AG04449 (cell line): ENCODE data around the gene ZNF3.

ENCODE experiments used
- CTCF ChIA-PET: fragments of 350-600 bp; formaldehyde crosslinking; extraction: SDS; loops from one replicate; lab custom pipeline; 2021; ENCODE audit warnings: antibody characterized with exemption; lab: Yijun Ruan, JAX
- POLR2A ChIA-PET: fragments of 400-600, 350-600 bp; formaldehyde crosslinking; extraction: SDS; loops from one replicate; lab custom pipeline; 2020; ENCODE audit warnings: antibody characterized with exemption, inconsistent platforms; lab: Yijun Ruan, JAX
- DNase-seq: peaks from one replicate; pipeline ENCODE4 v3.0.0-alpha.2; 2010; ENCODE audit warnings: low read depth, low spot score
- H3K4me3 ChIP-seq: 2 replicates; pipeline ENCODE4 v1.5.1; 2011; ENCODE audit warnings: low read depth, mild to moderate bottlenecking, control low read depth, low read length
- TF ChIP-seq, protein P1 (sequence below): IDR thresholded peaks from one replicate; pipeline ENCODE4 v1.5.1; 2011; ENCODE audit warnings: mild to moderate bottlenecking, moderate library complexity, low read length, control low read depth, inconsistent platforms; ENCODE audit not compliant: insufficient read depth; ENCODE audit errors: missing control alignments

The ZNF3 gene

DNA sequence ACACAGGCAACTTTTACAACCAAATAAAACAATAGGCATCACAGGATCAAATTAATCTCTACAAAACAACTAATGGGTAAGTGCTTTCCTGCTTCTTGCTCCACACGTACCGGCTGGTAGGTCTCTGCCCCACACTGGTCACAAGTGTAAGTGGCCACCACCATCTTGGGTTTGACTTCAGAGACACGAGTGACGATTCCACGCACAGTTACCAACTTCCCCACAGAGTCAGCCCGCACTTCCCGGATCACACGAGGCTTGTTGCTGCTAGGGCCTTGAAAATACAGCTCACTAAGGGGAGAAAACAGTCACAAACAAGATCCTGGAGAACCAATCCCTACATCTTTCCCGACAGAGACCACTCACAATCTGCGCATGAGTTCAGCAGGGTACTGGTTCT, 17.4 kb upstream of the ZNF3 start:
- ChIA-PET CTCF (interaction anchor here (0.6 to 2.1 kb wide), 2 partner anchors 9 to 105 kb away, joined by 3 to 10 read pairs; no protein-coding TSS in a partner anchor), POLR2A (no interaction called here)
- no peak overlapping the region for H3K4me3 ChIP-seq
- DNase-seq: no peak
- TF ChIP-seq, protein P1, sequence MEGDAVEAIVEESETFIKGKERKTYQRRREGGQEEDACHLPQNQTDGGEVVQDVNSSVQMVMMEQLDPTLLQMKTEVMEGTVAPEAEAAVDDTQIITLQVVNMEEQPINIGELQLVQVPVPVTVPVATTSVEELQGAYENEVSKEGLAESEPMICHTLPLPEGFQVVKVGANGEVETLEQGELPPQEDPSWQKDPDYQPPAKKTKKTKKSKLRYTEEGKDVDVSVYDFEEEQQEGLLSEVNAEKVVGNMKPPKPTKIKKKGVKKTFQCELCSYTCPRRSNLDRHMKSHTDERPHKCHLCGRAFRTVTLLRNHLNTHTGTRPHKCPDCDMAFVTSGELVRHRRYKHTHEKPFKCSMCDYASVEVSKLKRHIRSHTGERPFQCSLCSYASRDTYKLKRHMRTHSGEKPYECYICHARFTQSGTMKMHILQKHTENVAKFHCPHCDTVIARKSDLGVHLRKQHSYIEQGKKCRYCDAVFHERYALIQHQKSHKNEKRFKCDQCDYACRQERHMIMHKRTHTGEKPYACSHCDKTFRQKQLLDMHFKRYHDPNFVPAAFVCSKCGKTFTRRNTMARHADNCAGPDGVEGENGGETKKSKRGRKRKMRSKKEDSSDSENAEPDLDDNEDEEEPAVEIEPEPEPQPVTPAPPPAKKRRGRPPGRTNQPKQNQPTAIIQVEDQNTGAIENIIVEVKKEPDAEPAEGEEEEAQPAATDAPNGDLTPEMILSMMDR: no peak

DNA sequence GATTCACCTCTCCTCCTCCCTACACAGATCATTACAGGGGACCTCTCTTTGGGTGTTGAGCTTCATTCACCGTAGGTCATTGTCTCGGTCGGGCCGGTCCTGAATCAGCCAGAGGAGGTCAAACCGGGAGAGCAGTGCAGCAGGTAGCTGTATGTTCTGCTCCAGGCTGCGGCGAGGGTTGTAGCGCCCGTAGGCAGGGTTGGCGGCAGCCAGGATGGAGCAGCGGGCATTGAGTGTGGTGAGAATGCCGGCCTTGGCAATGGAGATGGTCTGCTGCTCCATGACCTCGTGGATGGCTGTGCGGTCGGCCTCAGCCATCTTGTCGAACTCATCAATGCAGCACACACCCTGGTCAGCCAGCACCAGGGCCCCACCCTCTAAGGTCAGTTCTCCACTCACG, 14.2 kb upstream of the ZNF3 start:
- H3K4me3 ChIP-seq: no peak overlapping the region
- CTCF ChIA-PET: interaction anchor here (0.6 to 1.5 kb wide), 3 partner anchors 13 to 102 kb away, joined by 3 read pairs; no protein-coding TSS in a partner anchor
- TF ChIP-seq, protein P1: no peak
- POLR2A ChIA-PET: interaction anchor here (0.8 kb wide), 1 partner anchor 31 kb away, joined by 3 read pairs; the partner anchor contains the start of gene MBLAC1
- no peak for DNase-seq

- TF ChIP-seq, protein P1: no peak
- CTCF ChIA-PET: interaction anchor here (0.6 to 1.5 kb wide), 3 partner anchors 13 to 101 kb away, joined by 3 read pairs; no protein-coding TSS in a partner anchor
- no peak overlapping the region for H3K4me3 ChIP-seq
- no peak for DNase-seq
- POLR2A ChIA-PET: interaction anchor here (0.8 kb wide), 1 partner anchor 31 kb away, joined by 3 read pairs; the partner anchor contains the start of gene MBLAC1
Measured at GRCh38 chr7:100095289-100095688, 13.8 kb upstream of the ZNF3 start.

GRCh38 chr7:100093925-100094486, 12.5 kb upstream of the ZNF3 start:
- H3K4me3 ChIP-seq: no peak overlapping the region
- TF ChIP-seq, protein P1: no peak
- POLR2A ChIA-PET: no interaction called here
- CTCF ChIA-PET: no interaction called here
- no peak for DNase-seq

- TF ChIP-seq, protein P1: no peak
- CTCF ChIA-PET: no interaction called here
- no peak overlapping the region for H3K4me3 ChIP-seq
- POLR2A ChIA-PET: no interaction called here
- DNase-seq: no peak
Measured at GRCh38 chr7:100093498-100093897, 12.0 kb upstream of the ZNF3 start.

GRCh38 chr7:100093054-100093453, 11.5 kb upstream of the ZNF3 start:
- POLR2A ChIA-PET: interaction anchor here (1.6 kb wide), 1 partner anchor 8 kb away, joined by 6 read pairs; the partner anchor contains the start of genes AP4M1 and MCM7
- TF ChIP-seq, protein P1: no peak
- CTCF ChIA-PET: no interaction called here

More at GRCh38 chr7:100093054-100093453, 11.5 kb upstream of the ZNF3 start:
- no peak for DNase-seq
- no peak overlapping the region for H3K4me3 ChIP-seq
